IPS-NIHi11 (cell line): Measurements from ENCODE around the gene TNNI2.
"Not testable (repeated sequence)": the region's sequence is repeated elsewhere in the genome, so short reads cannot be mapped to it uniquely, and the experiment has no call there.

Source experiments
- DNase-seq: peaks from one replicate; pipeline ENCODE4 v3.0.0; 2012; ENCODE audit warnings: mixed read lengths, low spot score

The TNNI2 gene

GRCh38 chr11:1862588-1863351, 24.0 kb downstream of the TNNI2 start:
- DNase-seq, result no peak

- DNase-seq, result peak; percentile 91
These were observed 24.8 kb downstream of the TNNI2 start for GRCh38 chr11:1863352-1864216.

DNA sequence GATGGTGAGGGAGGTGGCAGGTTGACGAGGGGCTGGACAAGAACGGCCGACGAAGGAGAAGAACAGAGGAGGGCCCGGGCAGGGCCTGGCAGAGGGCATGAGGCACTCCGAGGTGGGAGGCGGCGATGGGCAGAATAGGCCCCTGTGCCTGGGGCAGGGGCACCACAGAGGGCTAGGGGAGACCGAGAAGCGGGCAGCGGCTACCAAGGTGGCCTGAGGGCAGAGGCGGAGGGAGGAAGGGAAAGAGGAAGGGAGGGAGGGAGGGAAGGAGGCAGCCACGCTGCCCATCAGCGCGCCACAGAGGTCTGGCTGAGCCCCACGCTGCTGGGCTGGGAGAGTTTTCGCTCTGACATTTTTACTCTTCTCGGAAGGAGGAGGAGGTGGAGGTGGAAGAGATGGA, 25.4 kb downstream of the TNNI2 start:
- no peak for DNase-seq

DNA sequence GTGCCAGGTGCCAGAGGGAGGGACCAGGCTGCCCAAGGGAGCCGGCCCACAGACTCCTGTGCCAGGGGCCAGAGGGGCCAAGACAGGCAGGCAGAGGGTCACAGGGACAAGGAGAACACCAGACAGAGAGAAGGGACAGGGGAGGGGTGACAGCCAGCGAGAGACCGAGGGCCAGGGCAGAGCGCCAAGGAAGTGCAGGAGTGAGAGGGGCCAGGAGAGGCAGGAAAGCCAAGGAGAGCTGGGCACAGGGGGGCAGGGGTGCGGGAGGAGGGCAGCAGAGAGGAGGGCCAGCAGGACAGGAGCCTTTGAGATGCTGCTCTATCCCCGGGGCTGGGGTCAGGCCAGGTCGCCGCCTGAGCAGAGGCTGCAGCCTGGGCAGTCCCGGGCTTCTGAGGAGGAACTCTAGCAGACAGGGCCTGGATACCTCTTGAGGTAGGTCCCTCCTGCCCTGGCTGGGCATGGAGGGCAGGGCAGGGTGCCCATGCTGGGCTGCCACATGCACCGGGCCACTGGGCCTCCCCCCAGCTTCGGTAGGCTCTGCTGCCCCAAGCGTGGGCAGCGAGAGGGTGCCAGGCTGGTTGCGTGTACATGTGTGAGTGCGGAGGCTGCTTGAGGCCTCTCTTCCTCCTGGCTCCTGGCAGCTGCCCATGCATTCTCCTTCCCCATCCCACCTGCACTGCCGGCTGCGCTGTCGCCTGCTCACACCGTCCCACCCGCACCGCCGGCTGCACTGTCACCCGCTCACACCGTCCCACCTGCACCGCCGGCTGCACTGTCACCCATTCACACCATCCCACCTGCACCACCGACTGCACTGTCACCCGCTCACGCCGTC, 26.3 kb downstream of the TNNI2 start:
- no peak for DNase-seq

DNA sequence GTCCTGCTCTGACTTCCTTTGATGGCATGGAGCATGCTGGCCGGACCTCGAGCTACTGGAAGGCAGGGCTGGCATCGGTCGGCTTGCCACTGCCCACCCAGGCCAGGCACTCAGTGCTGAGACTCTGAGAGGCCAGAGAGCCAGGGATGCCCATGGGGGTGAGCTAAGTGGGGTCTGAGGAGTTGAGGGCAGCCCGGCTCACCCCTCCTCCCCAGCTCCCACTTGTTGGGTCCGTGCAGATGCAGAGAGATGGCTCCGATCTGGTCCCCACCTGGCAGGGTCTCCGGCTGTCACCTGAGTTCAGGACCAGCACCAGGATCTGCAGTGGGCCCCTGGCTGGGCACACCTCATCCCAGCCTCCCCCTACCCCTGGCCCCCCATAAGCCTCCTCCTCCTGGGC, 27.4 kb downstream of the TNNI2 start:
- DNase-seq, result no peak

DNA sequence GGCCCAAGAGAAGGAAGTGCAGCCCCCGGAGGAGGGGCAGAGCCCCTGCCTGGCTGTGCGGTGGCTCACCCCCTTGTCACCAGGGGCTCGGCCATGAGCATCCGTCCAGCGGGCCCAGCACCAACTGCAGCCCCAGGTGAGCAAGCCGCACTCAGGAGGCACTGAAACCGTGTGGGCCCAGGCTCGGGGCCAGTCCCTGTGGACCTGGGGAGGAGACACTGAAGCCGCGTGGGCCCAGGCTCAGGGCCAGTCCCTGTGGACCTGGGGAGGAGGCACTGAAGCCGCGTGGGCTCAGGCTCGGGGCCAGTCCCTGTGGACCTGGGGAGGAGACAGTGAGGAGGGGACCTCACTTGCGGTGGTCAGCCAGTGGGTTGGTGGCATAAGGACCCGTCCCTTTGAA, 28.0 kb downstream of the TNNI2 start:
- DNase-seq, result no peak

DNA sequence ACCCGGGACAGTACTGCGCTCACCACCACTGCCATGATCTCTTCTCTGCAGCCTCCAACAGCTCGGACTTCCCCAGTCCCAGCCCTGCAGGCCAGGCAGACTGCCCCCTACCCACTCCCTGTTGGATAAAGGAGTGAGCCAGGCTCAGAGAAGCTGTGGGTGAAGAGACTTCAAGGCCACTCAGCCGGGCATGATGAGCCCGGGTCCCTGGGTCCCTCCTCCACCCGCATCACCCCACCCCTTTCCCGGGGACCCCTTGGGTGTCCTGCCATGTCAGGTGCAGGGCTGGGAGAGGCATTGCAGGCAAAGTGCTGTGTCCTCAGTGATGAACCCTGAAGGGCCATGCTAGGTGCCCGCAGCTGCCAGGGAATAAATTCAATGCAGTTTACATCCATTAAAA, 28.6 kb downstream of the TNNI2 start:
- DNase-seq, result no peak

- DNase-seq, result no peak
These were observed 29.4 kb downstream of the TNNI2 start for GRCh38 chr11:1868056-1868635.

GRCh38 chr11:1868636-1869291, 30.0 kb downstream of the TNNI2 start:
- DNase-seq, result no peak

- no peak for DNase-seq
These were observed 30.9 kb downstream of the TNNI2 start for GRCh38 chr11:1869427-1870325.

DNA sequence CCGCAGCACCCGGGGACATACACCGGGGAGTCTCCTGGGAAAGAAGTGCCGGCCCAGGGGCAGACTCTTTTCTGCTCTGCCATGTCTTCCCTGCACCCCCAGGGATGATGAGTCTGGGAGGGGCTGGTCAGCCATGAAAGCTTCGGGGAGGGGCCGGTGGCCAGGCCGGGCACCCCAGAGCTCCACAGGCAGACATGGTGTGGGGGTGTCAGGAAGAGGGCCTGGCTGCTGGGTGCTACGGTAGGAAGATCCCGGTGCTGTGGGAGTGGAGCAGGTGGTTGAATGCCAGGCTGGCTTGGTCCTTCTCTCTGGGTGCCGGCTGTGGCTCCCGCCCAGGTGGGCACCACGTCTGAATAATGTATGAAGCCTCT, 31.5 kb downstream of the TNNI2 start:
- no peak for DNase-seq

DNA sequence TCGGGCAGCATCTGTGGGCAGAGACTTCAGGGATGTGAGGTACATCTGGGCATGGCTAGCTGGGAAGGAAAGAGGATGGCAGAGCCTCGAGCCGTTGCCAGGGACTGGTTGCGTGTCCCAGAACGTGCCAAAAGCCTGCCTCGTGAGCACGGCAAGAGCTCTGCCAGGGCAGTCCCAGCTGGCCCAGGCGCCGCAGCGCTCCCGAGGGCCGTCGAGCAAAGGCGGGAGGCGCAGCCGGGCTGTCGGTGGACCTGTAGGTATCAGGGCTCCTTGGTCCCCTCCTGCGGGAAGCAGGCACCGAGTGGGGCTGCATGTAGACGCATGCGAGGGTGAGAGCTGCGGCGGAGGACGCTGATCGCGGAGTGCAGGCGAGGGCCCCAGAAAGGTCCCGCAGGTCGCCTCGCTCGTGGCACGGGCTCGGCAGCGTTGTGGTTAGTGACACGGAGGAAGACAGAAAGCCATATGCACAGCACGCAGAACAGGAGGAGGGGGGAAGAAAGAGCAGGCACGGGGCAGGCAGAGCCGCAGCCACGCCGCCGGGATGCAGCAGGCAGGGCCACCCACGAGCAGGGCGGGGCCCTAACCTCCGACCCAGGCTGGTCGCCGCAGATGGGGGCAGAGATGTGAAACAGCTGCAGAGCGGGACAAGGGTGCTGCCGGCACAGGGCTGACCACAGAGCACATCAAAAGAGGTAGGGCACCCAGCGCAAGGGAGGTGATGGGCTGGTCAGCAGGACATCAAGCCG, 32.1 kb downstream of the TNNI2 start:
- DNase-seq, result no peak

DNA sequence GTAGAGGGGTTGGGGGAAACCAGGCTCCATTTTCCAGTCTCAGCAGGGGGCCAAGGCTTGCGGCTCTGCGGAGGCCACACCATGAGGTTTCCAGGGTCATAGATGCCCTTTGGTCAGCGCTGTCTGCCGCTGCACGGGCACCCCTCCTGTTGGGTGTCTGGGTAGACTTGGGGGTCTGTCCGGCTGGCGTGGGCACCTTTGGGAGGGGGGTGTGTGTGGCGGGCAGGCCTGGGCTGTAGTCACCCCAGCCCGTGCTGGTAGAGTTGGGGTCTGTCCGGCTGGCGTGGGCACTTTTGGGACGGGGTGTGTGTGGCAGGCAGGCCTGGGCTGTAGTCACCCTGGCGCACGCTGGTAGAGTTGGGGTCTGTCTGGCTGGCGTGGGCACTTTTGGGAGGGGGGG, 32.8 kb downstream of the TNNI2 start:
- DNase-seq, result no peak

DNA sequence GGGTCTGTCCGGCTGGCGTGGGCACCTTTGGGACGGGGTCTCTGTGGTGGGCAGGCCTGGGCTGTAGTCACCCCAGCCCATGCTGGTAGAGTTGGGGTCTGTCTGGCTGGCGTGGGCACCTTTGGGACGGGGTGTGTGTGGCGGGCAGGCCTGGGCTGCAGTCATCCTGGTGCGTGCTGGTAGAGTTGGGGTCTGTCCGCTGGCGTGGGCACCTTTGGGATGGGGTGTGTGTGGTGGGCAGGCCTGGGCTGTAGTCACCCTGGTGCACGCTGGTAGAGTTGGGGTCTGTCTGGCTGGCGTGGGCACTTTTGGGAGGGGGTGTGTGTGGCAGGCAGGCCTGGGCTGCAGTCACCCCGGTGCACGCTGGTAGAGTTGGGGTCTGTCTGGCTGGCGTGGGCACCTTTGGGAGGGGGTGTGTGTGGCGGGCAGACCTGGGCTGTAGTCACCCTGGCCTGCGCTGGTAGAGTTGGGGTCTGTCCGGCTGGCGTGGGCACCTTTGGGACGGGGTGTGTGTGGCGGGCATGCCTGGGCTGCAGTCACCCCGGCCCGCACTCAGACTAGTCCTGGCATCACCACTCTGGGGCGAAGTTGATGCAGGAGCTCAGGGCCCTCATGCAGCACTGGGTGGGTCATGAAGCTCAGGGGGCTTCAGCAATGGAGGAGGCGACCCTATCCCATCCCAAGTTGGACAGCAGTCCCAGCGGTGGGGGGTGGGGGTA, 33.6 kb downstream of the TNNI2 start:
- DNase-seq, result no peak

- no peak for DNase-seq
These were observed 34.4 kb downstream of the TNNI2 start for GRCh38 chr11:1873048-1873812.

- DNase-seq, result not testable (repeated sequence)
These were observed 35.0 kb downstream of the TNNI2 start for GRCh38 chr11:1873813-1874150.

- not testable (repeated sequence) for DNase-seq
These were observed 35.8 kb downstream of the TNNI2 start for GRCh38 chr11:1874441-1875092.
